ENCODE data around the gene RASGRF1.

RASGRF1 gene

GRCh38 chr15:78990278-78990677, 100.3 kb downstream of the RASGRF1 start:
- no peak overlapping the region for H2BK5ac ChIP-seq (ENCODE audit: low read depth, low read length, poor library complexity, severe bottlenecking)
- no peak overlapping the region for H4K91ac ChIP-seq (ENCODE audit: low read length)
- H2AFZ ChIP-seq (ENCODE audit: low read depth, low read length): no peak overlapping the region
- no peak overlapping the region for H3K9ac ChIP-seq (ENCODE audit: low read length)
- peak overlapping the region; percentile 65 for H2AK5ac ChIP-seq (ENCODE audit: low read length, severe bottlenecking)
- H2BK120ac ChIP-seq (ENCODE audit: low read depth, low read length): peak overlapping the region; percentile 86
- no peak overlapping the region for H3K4me2 ChIP-seq (ENCODE audit: low read length, poor library complexity, severe bottlenecking)
- no peak overlapping the region for H3K23ac ChIP-seq (ENCODE audit: low read length in 2 of 2)
- H3K4me3 ChIP-seq (ENCODE audit: insufficient read depth in 1 of 2, low read depth in 1 of 2, low read length in 2 of 2): no peak overlapping the region
- H3K9me3 ChIP-seq (ENCODE audit: control insufficient read depth, low read length): no peaks in the 10 kb centered on the region
- H2BK15ac ChIP-seq (ENCODE audit: low read depth, poor library complexity, severe bottlenecking): peak overlapping the region; percentile 82
- H3K18ac ChIP-seq (ENCODE audit: low read depth in 1 of 2, low read length in 2 of 2): peak overlapping the region; percentile 79 to 98
- peaks cover 36% of the 10 kb centered on the region for H3K4me1 ChIP-seq (ENCODE audit: control insufficient read depth, insufficient read depth, low read depth, low read length)
- no peaks in the 10 kb centered on the region for H3K36me3 ChIP-seq (ENCODE audit: control insufficient read depth in 1 of 2, insufficient read depth in 2 of 2, low read depth in 1 of 2, low read length in 2 of 2)
- no peak for DNase-seq
- H3K14ac ChIP-seq (ENCODE audit: low read length in 2 of 2): no peak overlapping the region
- no peaks in the 10 kb centered on the region for H3K79me1 ChIP-seq (replicated peaks; ENCODE audit: low read length, poor library complexity, severe bottlenecking)
- peak overlapping the region; percentile 68 for H4K8ac ChIP-seq (ENCODE audit: low read length)
- WGBS: 92% methylated on average over 1 of the region's 1 CpG
- H2BK12ac ChIP-seq (ENCODE audit: low read length in 2 of 2): peak overlapping the region; percentile 64 to 96
- no peak overlapping the region for H3K27ac ChIP-seq (ENCODE audit: low read length, poor library complexity, severe bottlenecking)
- H3K4ac ChIP-seq (ENCODE audit: low read depth in 1 of 2, low read length in 2 of 2): peak overlapping the region; percentile 42 to 98
- no peaks in the 10 kb centered on the region for H3K27me3 ChIP-seq (ENCODE audit: control insufficient read depth in 1 of 2, insufficient read depth in 1 of 2, low read length in 2 of 2)

DNA sequence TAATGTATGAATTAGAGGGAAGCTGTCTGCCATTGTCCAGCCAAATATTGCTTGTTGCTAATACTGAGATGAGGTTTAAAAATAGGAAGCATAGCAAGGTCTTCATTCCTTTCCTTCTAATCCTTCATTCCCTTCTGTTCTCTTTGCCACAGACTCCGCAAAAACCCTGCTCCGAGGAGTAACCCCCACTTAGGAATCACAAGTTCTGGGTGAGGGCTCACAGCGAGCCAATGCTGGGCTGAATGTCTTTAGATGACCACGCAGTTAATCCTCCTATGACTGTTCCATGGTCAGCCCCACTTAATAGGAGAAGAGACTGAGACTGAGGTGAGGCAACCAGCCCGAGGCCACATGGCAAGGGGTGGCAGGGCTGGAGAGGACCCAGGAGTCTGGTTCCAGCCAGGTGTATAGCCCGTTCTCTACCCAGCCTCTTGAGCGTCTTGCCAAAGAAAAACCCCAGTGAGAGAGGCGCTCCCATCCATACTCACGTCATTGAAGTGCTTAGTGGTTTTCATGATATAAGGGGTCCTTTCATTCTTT, 100.8 kb downstream of the RASGRF1 start:
- Histone ChIP-seq H3K27ac (ENCODE audit: low read length, poor library complexity, severe bottlenecking) (no peak overlapping the region), H3K27me3 (ENCODE audit: control insufficient read depth in 1 of 2, insufficient read depth in 1 of 2, low read length in 2 of 2) (no peaks in the 10 kb centered on the region), H3K4me2 (ENCODE audit: low read length, poor library complexity, severe bottlenecking) (no peak overlapping the region), H3K23ac (ENCODE audit: low read length in 2 of 2) (no peak overlapping the region), H3K79me1 (replicated peaks; ENCODE audit: low read length, poor library complexity, severe bottlenecking) (no peaks in the 10 kb centered on the region), H2BK120ac (ENCODE audit: low read depth, low read length) (peak overlapping the region; percentile 86), H3K4ac (ENCODE audit: low read depth in 1 of 2, low read length in 2 of 2) (peak overlapping the region; percentile 80 to 98), H3K4me1 (ENCODE audit: control insufficient read depth, insufficient read depth, low read depth, low read length) (peaks cover 36% of the 10 kb centered on the region), H3K4me3 (ENCODE audit: insufficient read depth in 1 of 2, low read depth in 1 of 2, low read length in 2 of 2) (no peak overlapping the region), H3K14ac (ENCODE audit: low read length in 2 of 2) (peak overlapping the region in 1 of 2 experiments; percentile 9), H4K91ac (ENCODE audit: low read length) (peak overlapping the region; percentile 93), H3K9ac (ENCODE audit: low read length) (no peak overlapping the region), H3K9me3 (ENCODE audit: control insufficient read depth, low read length) (no peaks in the 10 kb centered on the region), H3K36me3 (ENCODE audit: control insufficient read depth in 1 of 2, insufficient read depth in 2 of 2, low read depth in 1 of 2, low read length in 2 of 2) (no peaks in the 10 kb centered on the region), H2AFZ (ENCODE audit: low read depth, low read length) (no peak overlapping the region), H3K18ac (ENCODE audit: low read depth in 1 of 2, low read length in 2 of 2) (peak overlapping the region; percentile 79 to 98), H4K8ac (ENCODE audit: low read length) (peak overlapping the region; percentile 87), H2BK12ac (ENCODE audit: low read length in 2 of 2) (peak overlapping the region; percentile 64 to 96), H2AK5ac (ENCODE audit: low read length, severe bottlenecking) (peak overlapping the region; percentile 65), H2BK5ac (ENCODE audit: low read depth, low read length, poor library complexity, severe bottlenecking) (no peak overlapping the region), H2BK15ac (ENCODE audit: low read depth, poor library complexity, severe bottlenecking) (peak overlapping the region; percentile 82)
- no peak for DNase-seq
- 95% methylated on average over 9 of the region's 9 CpGs for WGBS

DNA sequence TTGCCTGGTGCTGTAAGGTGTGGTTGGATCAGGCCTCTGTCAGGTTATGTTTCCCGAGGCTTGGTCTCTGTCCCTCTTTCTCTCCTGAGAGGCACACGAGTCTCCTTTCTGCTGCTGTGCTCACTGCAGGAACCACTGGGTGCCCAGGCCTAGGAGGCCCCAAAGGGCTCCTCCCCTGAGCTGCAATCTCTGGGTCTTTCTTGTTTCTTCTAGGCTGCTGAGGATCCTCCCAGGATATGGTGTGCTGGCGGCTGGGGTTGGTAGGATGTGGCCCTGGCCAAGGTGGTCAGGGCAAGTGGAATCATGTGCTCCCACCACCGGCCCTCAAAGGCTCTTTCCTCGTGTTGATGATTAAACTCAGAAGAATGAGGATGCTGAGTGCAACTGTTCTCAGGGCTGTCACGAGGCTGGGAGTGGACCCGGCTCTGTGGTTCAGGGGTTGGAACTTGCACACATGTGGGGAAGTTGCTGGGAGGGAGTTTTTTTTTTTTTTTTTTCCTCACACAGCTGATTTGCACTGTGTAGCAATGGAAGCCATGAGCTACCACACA, 102.1 kb downstream of the RASGRF1 start:
- no peak overlapping the region for H2AFZ ChIP-seq (ENCODE audit: low read depth, low read length)
- DNase-seq: peak; percentile 100

GRCh38 chr15:78987556-78988360, 102.8 kb downstream of the RASGRF1 start:
- peak overlapping the region; percentile 85 to 100 for H3K18ac ChIP-seq (ENCODE audit: low read depth in 1 of 2, low read length in 2 of 2)
- H4K91ac ChIP-seq (ENCODE audit: low read length): peak overlapping the region; percentile 94
- H3K4me2 ChIP-seq (ENCODE audit: low read length, poor library complexity, severe bottlenecking): no peak overlapping the region
- H3K4me3 ChIP-seq (ENCODE audit: insufficient read depth in 1 of 2, low read depth in 1 of 2, low read length in 2 of 2): no peak overlapping the region
- H2BK120ac ChIP-seq (ENCODE audit: low read depth, low read length): peak overlapping the region; percentile 91
- peak overlapping the region; percentile 93 to 100 for H2BK12ac ChIP-seq (ENCODE audit: low read length in 2 of 2)
- H3K14ac ChIP-seq (ENCODE audit: low read length in 2 of 2): peak overlapping the region in 1 of 2 experiments; percentile 80
- H2BK5ac ChIP-seq (ENCODE audit: low read depth, low read length, poor library complexity, severe bottlenecking): peak overlapping the region; percentile 45
- peaks cover 26% of the 10 kb centered on the region for H3K4me1 ChIP-seq (ENCODE audit: control insufficient read depth, insufficient read depth, low read depth, low read length)
- H3K9ac ChIP-seq (ENCODE audit: low read length): peak overlapping the region; percentile 62
- no peaks in the 10 kb centered on the region for H3K36me3 ChIP-seq (ENCODE audit: control insufficient read depth in 1 of 2, insufficient read depth in 2 of 2, low read depth in 1 of 2, low read length in 2 of 2)
- DNase-seq: no peak
- no peak overlapping the region for H2AFZ ChIP-seq (ENCODE audit: low read depth, low read length)
- H4K8ac ChIP-seq (ENCODE audit: low read length): peak overlapping the region; percentile 90
- no peaks in the 10 kb centered on the region for H3K27me3 ChIP-seq (ENCODE audit: control insufficient read depth in 1 of 2, insufficient read depth in 1 of 2, low read length in 2 of 2)
- peak overlapping the region; percentile 89 for H3K27ac ChIP-seq (ENCODE audit: low read length, poor library complexity, severe bottlenecking)
- H3K79me1 ChIP-seq (replicated peaks; ENCODE audit: low read length, poor library complexity, severe bottlenecking): no peaks in the 10 kb centered on the region
- no peaks in the 10 kb centered on the region for H3K9me3 ChIP-seq (ENCODE audit: control insufficient read depth, low read length)
- peak overlapping the region; percentile 95 for H2AK5ac ChIP-seq (ENCODE audit: low read length, severe bottlenecking)
- WGBS: 96% methylated on average over 9 of the region's 10 CpGs
- H3K23ac ChIP-seq (ENCODE audit: low read length in 2 of 2): peak overlapping the region in 1 of 2 experiments; percentile 57
- H3K4ac ChIP-seq (ENCODE audit: low read depth in 1 of 2, low read length in 2 of 2): peak overlapping the region; percentile 54 to 100
- H2BK15ac ChIP-seq (ENCODE audit: low read depth, poor library complexity, severe bottlenecking): peak overlapping the region; percentile 15

More for the DNA sequence above, 102.1 kb downstream of the RASGRF1 start:
- WGBS: 16% methylated on average over 6 of the region's 7 CpGs
- Histone ChIP-seq H4K8ac (ENCODE audit: low read length) (peak overlapping the region; percentile 90), H3K9me3 (ENCODE audit: control insufficient read depth, low read length) (no peaks in the 10 kb centered on the region), H3K27me3 (ENCODE audit: control insufficient read depth in 1 of 2, insufficient read depth in 1 of 2, low read length in 2 of 2) (no peaks in the 10 kb centered on the region), H3K14ac (ENCODE audit: low read length in 2 of 2) (peak overlapping the region in 1 of 2 experiments; percentile 80), H3K4ac (ENCODE audit: low read depth in 1 of 2, low read length in 2 of 2) (peak overlapping the region; percentile 54 to 100), H2BK15ac (ENCODE audit: low read depth, poor library complexity, severe bottlenecking) (peak overlapping the region; percentile 8), H3K27ac (ENCODE audit: low read length, poor library complexity, severe bottlenecking) (peak overlapping the region; percentile 89), H4K91ac (ENCODE audit: low read length) (peak overlapping the region; percentile 94), H3K4me3 (ENCODE audit: insufficient read depth in 1 of 2, low read depth in 1 of 2, low read length in 2 of 2) (no peak overlapping the region), H3K79me1 (replicated peaks; ENCODE audit: low read length, poor library complexity, severe bottlenecking) (no peaks in the 10 kb centered on the region), H2BK120ac (ENCODE audit: low read depth, low read length) (peak overlapping the region; percentile 91), H3K18ac (ENCODE audit: low read depth in 1 of 2, low read length in 2 of 2) (peak overlapping the region; percentile 98 to 100), H3K36me3 (ENCODE audit: control insufficient read depth in 1 of 2, insufficient read depth in 2 of 2, low read depth in 1 of 2, low read length in 2 of 2) (no peaks in the 10 kb centered on the region), H3K4me2 (ENCODE audit: low read length, poor library complexity, severe bottlenecking) (no peak overlapping the region), H2BK5ac (ENCODE audit: low read depth, low read length, poor library complexity, severe bottlenecking) (peak overlapping the region; percentile 80), H3K9ac (ENCODE audit: low read length) (peak overlapping the region; percentile 62), H2AK5ac (ENCODE audit: low read length, severe bottlenecking) (peak overlapping the region; percentile 95), H3K23ac (ENCODE audit: low read length in 2 of 2) (peak overlapping the region in 1 of 2 experiments; percentile 57), H2BK12ac (ENCODE audit: low read length in 2 of 2) (peak overlapping the region; percentile 93 to 100), H3K4me1 (ENCODE audit: control insufficient read depth, insufficient read depth, low read depth, low read length) (peaks cover 31% of the 10 kb centered on the region)
